Measurements from ENCODE around the gene PTPRG.

DNA sequence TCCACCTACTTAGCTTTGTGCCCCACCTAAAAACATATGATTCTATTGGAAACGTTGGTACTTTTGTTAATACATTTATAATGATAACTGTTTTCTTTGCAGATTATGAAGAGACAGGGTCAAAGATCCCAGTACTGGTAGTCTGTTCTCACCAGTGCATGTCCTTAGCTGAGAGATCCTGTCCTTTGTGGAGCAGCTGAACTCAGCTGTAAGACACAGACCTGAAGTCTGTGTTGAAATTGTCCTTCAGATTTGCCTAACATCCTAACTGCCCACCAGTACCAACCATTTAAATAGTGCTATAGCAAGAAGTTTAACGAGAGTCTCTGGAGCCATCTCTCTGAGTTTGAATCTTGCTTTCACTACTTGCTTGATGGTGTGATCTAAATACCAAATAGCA, 413.3 kb downstream of the PTPRG start:
- TF ChIP-seq CTCF (IDR thresholded peaks at IDR 0.05): no peak
- no peak for TF ChIP-seq EP300 (IDR thresholded peaks at IDR 0.05)

Measured in suprapubic skin (tissue), 3 donors.